Hematopoietic multipotent progenitor cell treated with erythropoietin and hydrocortisone succinate and interleukin-3 and kit ligand, for 4 days (in vitro differentiated cells): ENCODE data around the gene ENGASE.

Experiments
- DNase-seq: peaks from one replicate; pipeline ENCODE4 v3.0.0-alpha.2; 2015

ENGASE gene

DNA sequence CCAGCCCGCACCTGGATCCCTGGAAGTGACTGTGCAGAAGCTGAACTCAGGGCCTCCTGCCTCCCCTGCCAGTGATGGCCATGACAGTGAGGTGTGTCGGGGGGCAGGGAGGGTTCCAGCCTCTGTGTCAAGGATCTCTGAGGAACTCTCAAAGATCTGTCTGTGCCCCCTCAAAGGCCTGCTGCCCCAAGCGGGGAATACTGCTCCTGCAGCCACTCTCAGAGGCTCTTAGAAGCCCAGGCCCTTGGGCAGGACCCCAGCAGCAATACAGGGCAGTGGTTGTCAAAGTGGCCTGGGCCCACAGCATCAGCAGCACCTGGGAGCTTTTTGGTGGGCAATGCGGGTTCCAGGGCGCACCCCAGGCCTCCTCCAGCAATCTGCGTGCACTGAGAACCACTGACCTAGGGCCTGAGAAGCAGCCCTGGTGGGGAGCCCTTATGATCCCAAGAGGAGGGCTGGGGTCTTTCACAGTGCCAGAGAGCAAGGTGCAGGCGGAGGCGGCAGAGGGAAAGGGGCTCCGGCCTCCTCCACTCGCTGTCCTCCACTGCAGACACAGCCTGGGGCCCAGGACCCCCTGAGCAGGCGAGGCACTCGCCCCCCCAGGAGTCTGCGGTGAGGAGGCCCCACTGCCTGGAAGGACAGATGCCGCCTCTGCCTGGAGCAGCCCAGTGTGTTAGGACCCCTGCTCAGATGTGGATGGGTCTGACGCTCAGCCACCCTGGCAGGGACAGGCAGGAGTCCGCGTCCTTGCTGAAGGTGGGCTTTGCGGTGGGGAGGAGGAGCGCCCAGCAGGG is 42.1 kb downstream of the ENGASE start:
- no peak for DNase-seq

DNA sequence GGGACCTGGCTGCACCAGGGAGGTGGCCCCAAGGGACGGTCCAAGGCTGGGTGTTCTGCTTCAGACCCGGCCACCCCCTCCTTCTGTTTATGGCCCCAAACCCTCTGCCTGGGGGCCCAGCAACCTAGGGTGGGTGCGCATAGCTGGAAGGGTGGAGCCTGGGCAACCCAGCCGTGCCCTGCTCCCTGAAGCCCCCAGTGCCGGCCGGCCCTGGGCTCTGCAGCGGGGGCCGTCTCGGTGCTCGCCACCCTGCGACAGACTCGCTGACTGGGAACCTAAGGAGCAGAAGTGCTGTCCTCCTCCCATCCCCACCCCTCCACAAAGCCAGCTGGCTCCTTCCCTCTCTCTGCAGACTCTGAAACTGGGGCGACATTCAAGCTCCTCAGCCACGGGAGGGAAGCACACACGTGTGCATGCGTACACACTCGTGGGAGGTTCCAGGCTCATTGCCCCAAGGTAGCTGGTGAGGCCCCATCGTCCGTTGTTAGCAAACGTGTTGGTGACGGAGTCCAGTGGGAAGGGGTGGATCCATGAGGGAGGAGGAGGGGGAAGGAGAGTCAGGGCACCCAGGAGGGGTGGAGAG is 43.4 kb downstream of the ENGASE start:
- no peak for DNase-seq

DNA sequence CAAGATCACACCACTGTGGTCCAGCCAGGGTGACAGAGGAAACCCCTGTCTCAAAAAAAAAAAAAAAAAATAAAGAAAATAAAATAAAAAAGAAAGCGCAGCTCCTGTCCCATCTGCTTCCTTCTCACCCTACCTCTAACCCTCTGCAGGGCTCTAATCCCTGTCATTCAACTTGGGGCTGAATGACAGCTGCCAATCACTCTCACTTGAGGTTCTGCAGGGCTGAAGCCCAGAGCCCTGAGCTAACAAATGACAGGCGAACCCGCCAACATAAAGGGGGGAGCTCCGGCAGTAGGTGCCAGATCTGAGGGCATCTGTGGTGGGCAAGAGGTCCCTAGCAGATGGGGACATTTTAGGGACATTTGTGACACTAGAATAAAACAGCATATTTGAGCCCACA is 44.3 kb downstream of the ENGASE start:
- DNase-seq = no peak

GRCh38 chr17:79120259-79120658 is 45.6 kb downstream of the ENGASE start:
- DNase-seq = no peak

GRCh38 chr17:79123988-79124387 is 49.4 kb downstream of the ENGASE start:
- no peak for DNase-seq

- DNase-seq = no peak
Measured at GRCh38 chr17:79124513-79125209, 50.0 kb downstream of the ENGASE start.

- no peak for DNase-seq
Measured at GRCh38 chr17:79125503-79125902, 50.9 kb downstream of the ENGASE start.

DNA sequence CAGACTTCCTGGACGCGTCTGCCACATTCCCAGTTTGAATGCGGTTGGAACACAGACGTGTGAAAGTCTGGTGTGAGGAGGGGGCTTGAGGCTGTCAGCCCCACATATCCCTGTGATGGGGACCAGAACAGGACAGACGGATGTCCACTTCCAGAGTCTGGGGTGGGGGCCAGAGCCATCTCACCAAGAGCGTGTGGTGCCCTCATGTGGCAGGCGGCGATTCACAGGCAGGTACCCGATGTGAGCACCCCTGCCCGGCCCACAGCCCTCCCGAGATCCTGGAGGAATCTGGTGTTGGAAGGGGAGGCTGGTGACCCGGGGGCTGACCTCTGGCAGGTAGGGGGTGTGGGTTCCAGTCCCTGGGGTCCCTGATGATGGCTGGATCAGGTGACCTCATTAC is 51.5 kb downstream of the ENGASE start:
- DNase-seq = no peak

DNA sequence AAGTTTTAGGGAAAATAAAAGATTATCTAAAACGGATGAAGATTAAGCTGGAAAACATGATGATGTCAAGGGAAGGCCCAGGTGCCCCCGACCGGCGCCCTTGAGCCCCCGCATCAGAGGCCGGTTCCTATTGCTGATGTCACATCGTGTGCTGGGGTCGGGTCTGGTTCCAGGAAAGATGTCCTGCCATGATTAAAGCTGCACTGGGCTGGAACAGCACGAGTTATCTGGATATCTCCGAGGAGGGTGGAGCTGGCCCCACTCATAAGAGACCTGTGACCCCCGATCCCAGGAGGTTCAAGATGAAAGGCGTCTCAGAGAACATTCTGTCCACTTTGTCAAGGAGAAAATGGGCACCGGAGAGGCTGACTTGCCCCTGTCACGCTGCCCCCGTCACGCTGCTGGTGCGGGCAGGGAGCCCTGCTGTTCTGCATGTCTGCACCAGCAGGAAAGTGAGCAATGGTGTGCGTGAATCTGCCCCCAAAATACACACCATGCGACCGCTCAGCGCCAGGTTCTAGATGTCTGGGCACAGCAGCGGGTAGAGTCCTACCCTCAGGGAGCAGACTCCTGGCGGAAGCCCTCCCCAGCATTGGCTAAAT is 53.0 kb downstream of the ENGASE start:
- DNase-seq = no peak

GRCh38 chr17:79129523-79129922 is 54.9 kb downstream of the ENGASE start:
- DNase-seq = no peak

- DNase-seq = no peak
Measured at GRCh38 chr17:79130536-79131273, 56.1 kb downstream of the ENGASE start.

GRCh38 chr17:79131274-79131635 is 56.6 kb downstream of the ENGASE start:
- DNase-seq = no peak

- DNase-seq = no peak
Measured at GRCh38 chr17:79131701-79132100, 57.1 kb downstream of the ENGASE start.

GRCh38 chr17:79132271-79133064 is 57.8 kb downstream of the ENGASE start:
- no peak for DNase-seq

- DNase-seq = no peak
Measured at GRCh38 chr17:79133214-79133613, 58.6 kb downstream of the ENGASE start.

DNA sequence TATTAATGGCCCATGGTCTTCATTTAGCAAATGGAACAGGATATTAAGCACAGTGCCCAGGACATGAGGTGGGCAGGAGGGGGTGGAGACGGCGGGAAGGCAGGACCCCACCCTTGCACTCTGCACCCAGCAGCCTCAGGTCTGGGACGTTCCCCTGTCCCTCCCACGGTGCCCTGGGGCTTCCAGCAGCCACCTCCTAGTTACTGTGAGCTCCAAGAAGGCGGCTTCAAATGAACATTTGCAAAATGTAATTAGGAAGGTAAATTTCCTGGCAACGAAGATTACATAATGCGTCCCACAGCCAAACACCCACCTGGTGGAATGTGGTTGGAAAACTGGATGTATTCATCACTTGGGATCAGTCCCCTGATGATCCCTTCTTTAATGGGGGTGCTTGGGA is 59.4 kb downstream of the ENGASE start:
- no peak for DNase-seq

GRCh38 chr17:79135011-79135410 is 60.4 kb downstream of the ENGASE start:
- no peak for DNase-seq

DNA sequence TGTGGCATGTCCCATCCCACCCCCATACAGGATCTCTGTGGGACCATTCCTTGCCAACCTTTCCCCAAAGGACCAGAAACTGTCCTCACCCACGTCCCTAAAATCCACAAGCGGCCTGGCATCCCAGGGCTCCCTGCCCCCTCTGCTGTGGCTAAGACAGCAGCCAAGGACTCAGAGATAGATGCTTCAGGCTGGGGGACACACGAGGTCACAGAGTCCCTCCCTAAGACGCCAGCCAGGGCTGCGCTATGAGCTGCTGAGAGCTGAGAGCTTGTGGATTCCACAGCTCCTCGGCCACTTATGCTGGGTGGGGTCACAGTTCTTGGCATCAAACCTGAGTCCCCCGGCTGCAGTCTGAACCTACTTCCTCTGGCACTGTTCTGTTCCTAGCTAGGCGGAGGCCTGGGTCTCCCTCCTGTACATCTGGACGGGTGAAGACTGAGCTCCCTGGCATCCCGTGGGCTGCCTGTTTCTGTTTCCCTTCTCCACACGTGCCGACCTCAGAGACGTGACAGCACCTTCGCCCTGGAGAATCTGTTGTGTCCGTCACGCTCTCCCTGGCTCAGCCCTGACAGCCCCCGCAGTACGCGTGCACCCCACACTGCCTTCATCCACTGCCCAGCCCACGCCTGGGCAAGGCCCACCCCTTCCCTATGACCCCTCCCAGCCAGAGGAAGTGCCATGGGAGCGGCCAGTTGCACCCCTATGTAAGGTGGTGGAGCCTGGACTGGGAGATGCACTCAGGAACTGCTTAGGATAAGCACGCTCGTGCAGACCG is 61.2 kb downstream of the ENGASE start:
- DNase-seq = no peak
